CD14-positive monocyte (primary cell): ENCODE data around the gene CDH12. TPM values are rescaled to one million over a fixed set of nuclear protein-coding genes. Genes with fewer than 3 reads are reported as not detected.

Experiments
- DNase-seq, 3 donors: peaks; one replicate each; pipeline ENCODE4 v3.0.0-alpha.2; 2011 to 2022
- H2AFZ ChIP-seq: 2 replicates; pipeline ENCODE4 v1.6.0; 2012; ENCODE audit warnings: mild to moderate bottlenecking, low read depth, low read length, inconsistent platforms; ENCODE audit not compliant: insufficient read depth, poor library complexity, severe bottlenecking
- H3K27ac ChIP-seq, 2 donors: 1 replicate in 1 of 2; 2 replicates in 1 of 2; pipeline ENCODE4 v1.5.1; 2012 to 2013; ENCODE audit warnings: low read length in 2 of 2, control low read depth in 1 of 2, inconsistent platforms in 1 of 2, low read depth in 1 of 2, mild to moderate bottlenecking in 1 of 2
- H3K27me3 ChIP-seq, 2 donors: one replicate each; pipeline versions ENCODE4 v1.6.0 to v1.6.1; 2011 to 2013; ENCODE audit warnings: low read length in 2 of 2; ENCODE audit not compliant: control insufficient read depth in 2 of 2, insufficient read depth in 2 of 2
- H3K36me3 ChIP-seq, 2 donors: replicated peaks in 1 of 2; 1 replicate in 1 of 2; 2 replicates in 1 of 2; pipeline versions ENCODE4 v1.5.1 to v1.6.1; 2012 to 2013; ENCODE audit warnings: low read length in 2 of 2, control low read depth in 1 of 2, inconsistent platforms in 1 of 2, mild to moderate bottlenecking in 1 of 2; ENCODE audit not compliant: insufficient read depth in 2 of 2, control insufficient read depth in 1 of 2
- H3K4me1 ChIP-seq, 2 donors: 1 replicate in 1 of 2; 2 replicates in 1 of 2; pipeline versions ENCODE4 v1.5.1 to v1.6.1; 2012 to 2013; ENCODE audit warnings: low read length in 2 of 2, control low read depth in 1 of 2, inconsistent platforms in 1 of 2, mild to moderate bottlenecking in 1 of 2, moderate library complexity in 1 of 2; ENCODE audit not compliant: insufficient read depth in 2 of 2, control insufficient read depth in 1 of 2
- H3K4me2 ChIP-seq: replicated peaks from 2 replicates; pipeline ENCODE3; 2012; ENCODE audit warnings: low read length, moderate library complexity, mild to moderate bottlenecking; ENCODE audit not compliant: poor library complexity, severe bottlenecking; ENCODE audit errors: extremely low read depth
- H3K4me3 ChIP-seq, 3 experiments: fragments of 200-600 bp in 1 of 3; sonication (generic) in 1 of 3; replicated peaks in 1 of 3; 1 replicate in 2 of 3; 2 replicates in 1 of 3; pipeline ENCODE4 v1.5.1; 2011 to 2013; ENCODE audit warnings: low read length in 3 of 3, mild to moderate bottlenecking in 3 of 3, control low read depth in 2 of 3, low read depth in 2 of 3, inconsistent platforms in 1 of 3, moderate library complexity in 1 of 3
- H3K79me2 ChIP-seq: 2 replicates; pipeline ENCODE4 v1.6.0; 2012; ENCODE audit warnings: mild to moderate bottlenecking, control low read depth, inconsistent platforms, low read length, moderate library complexity; ENCODE audit not compliant: insufficient read depth
- H3K9ac ChIP-seq: 2 replicates; pipeline ENCODE4 v1.6.0; 2017; ENCODE audit warnings: low read length, mild to moderate bottlenecking; ENCODE audit not compliant: insufficient read depth, poor library complexity, severe bottlenecking
- H3K9me3 ChIP-seq, 2 donors: replicated peaks in 1 of 2; 1 replicate in 1 of 2; 2 replicates in 1 of 2; pipeline versions ENCODE4 v1.5.1 to v1.6.1; 2012 to 2013; ENCODE audit warnings: low read length in 2 of 2, control low read depth in 1 of 2; ENCODE audit not compliant: control insufficient read depth in 1 of 2, insufficient read depth in 1 of 2
- H4K20me1 ChIP-seq: 2 replicates; pipeline ENCODE4 v1.6.0; 2012; ENCODE audit warnings: mild to moderate bottlenecking, low read length, control low read depth, moderate library complexity; ENCODE audit not compliant: insufficient read depth
- H3K27ac Mint-ChIP-seq, 7 donors: one replicate each; pipeline ENCODE4 v1.8.0; 2020; ENCODE audit warnings: mild to moderate bottlenecking in 7 of 7, mixed read lengths in 7 of 7, moderate library complexity in 6 of 7, inconsistent platforms in 2 of 7
- H3K27me3 Mint-ChIP-seq, 3 donors: one replicate each; pipeline ENCODE4 v1.8.0; 2021 to 2022; ENCODE audit warnings: low read depth in 3 of 3, mild to moderate bottlenecking in 3 of 3, mixed read lengths in 3 of 3, moderate library complexity in 3 of 3, inconsistent platforms in 1 of 3
- H3K36me3 Mint-ChIP-seq, 2 donors: one replicate each; pipeline ENCODE4 v1.8.0; 2020; ENCODE audit warnings: mixed read lengths in 2 of 2, inconsistent platforms in 1 of 2, mild to moderate bottlenecking in 1 of 2
- H3K4me1 Mint-ChIP-seq: one replicate; pipeline ENCODE4 v1.8.0; 2020; ENCODE audit warnings: mild to moderate bottlenecking, mixed read lengths
- H3K4me3 Mint-ChIP-seq, 2 donors: one replicate each; pipeline ENCODE4 v1.8.0; 2020; ENCODE audit warnings: mild to moderate bottlenecking in 2 of 2, mixed read lengths in 2 of 2, moderate library complexity in 1 of 2
- H3K9me3 Mint-ChIP-seq, 7 donors: one replicate each; pipeline ENCODE4 v1.8.0; 2020 to 2022; ENCODE audit warnings: mixed read lengths in 7 of 7, mild to moderate bottlenecking in 6 of 7, moderate library complexity in 6 of 7, inconsistent platforms in 2 of 7
- CTCF ChIP-seq: fragments of 200-600 bp; IDR thresholded peaks from one replicate; pipeline ENCODE4 v1.8.0; 2022; ENCODE audit warnings: antibody characterized with exemption, mild to moderate bottlenecking
- WGBS: methylation state at CpG from one replicate; pipeline ENCODE4 v1.1.5; 2013; ENCODE audit warnings: missing lambda C conversion rate; ENCODE audit not compliant: insufficient coverage; 5-methylcytosine and 5-hydroxymethylcytosine counted together
- intact Hi-C, 2 donors: fragments of 100-400 bp; cut with micrococcal nuclease; formaldehyde crosslinking; loops; one replicate each; pipeline versions ENCODE4 v1.15.0 to v1.15.1; 2023
- polyA plus RNA-seq, 3 donors: library from polyadenylated mRNA; depleted of rRNA in 1 of 3; unstranded in 2 of 3; stranded (reverse) in 1 of 3; fragments of 300-500 nt in 2 of 3; fragments of >200 nt in 1 of 3; fragmentation: Illumina TruSeq in 2 of 3; gene quantifications; 1 replicate in 2 of 3; 2 replicates in 1 of 3; pipeline ENCODE4 v1.2.3, GENCODE V29; 2012 to 2021

CDH12 gene
- polyA plus RNA-seq, 3 donors, result not detected

GRCh38 chr5:22650511-22650910 lies 202.6 kb downstream of the CDH12 start:
- Mint-ChIP-seq H3K27me3 (peaks cover 0 to 1% (median 0%) of the 10 kb centered on the region in 3 donors), H3K27ac (no peak overlapping the region), H3K9me3 (peaks cover 0 to 5% (median 0%) of the 10 kb centered on the region in 7 donors), H3K4me1 (no peaks in the 10 kb centered on the region), H3K4me3 (no peak overlapping the region), H3K36me3 (no peaks in the 10 kb centered on the region)
- no peak overlapping the region for H3K4me2 ChIP-seq
- no peak overlapping the region for H2AFZ ChIP-seq
- no peak overlapping the region for H3K27ac ChIP-seq
- no peaks in the 10 kb centered on the region for H3K36me3 ChIP-seq
- H3K9ac ChIP-seq, result no peak overlapping the region
- H3K79me2 ChIP-seq, result no peaks in the 10 kb centered on the region
- TF ChIP-seq CTCF, result no peak
- no peaks in the 10 kb centered on the region for H3K27me3 ChIP-seq
- H3K4me1 ChIP-seq, result no peaks in the 10 kb centered on the region
- no peaks in the 10 kb centered on the region for H3K9me3 ChIP-seq
- intact Hi-C loops, result no loop called here
- no peaks in the 10 kb centered on the region for H4K20me1 ChIP-seq
- no peak overlapping the region for H3K4me3 ChIP-seq
- no peak for DNase-seq
- WGBS, result no CpG with 5 or more reads among the region's 2 CpGs

DNA sequence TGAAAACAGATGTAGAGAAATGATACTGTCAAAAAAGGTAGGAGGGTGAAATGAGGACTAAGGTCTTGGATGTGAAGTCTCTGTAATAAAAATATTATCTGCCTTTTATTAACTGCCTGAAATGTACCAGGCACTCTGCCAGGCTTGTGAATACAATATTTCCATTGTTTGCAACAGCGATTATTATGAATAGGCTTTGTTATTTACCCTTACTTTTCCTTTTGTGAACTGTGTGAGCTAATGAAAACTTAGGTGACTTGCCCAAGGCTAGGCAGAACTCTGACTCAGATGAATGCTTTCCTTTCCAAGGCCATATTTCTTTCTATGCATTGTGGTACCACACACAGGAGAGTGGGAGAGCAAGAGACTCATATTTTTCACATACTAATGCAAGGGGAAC lies 204.1 kb downstream of the CDH12 start:
- Histone ChIP-seq H3K27me3 (no peaks in the 10 kb centered on the region), H3K27ac (no peak overlapping the region), H4K20me1 (no peaks in the 10 kb centered on the region), H3K9me3 (no peaks in the 10 kb centered on the region), H3K36me3 (no peaks in the 10 kb centered on the region), H3K9ac (no peak overlapping the region), H3K4me2 (no peak overlapping the region), H2AFZ (no peak overlapping the region), H3K4me3 (no peak overlapping the region), H3K79me2 (no peaks in the 10 kb centered on the region), H3K4me1 (no peaks in the 10 kb centered on the region)
- TF ChIP-seq CTCF, result no peak
- no CpG with 5 or more reads among the region's 1 CpG for WGBS
- H3K27me3 Mint-ChIP-seq, result peaks cover 0 to 1% (median 0%) of the 10 kb centered on the region in 3 donors
- H3K4me1 Mint-ChIP-seq, result no peaks in the 10 kb centered on the region
- H3K9me3 Mint-ChIP-seq, result peaks cover 0 to 2% (median 0%) of the 10 kb centered on the region in 7 donors
- intact Hi-C loops, result no loop called here
- no peak for DNase-seq
- H3K27ac Mint-ChIP-seq, result no peak overlapping the region
- H3K4me3 Mint-ChIP-seq, result no peak overlapping the region
- H3K36me3 Mint-ChIP-seq, result no peaks in the 10 kb centered on the region
